T-helper 22 cell (primary cell): ENCODE measurements around the gene VWA1.
"Not testable (repeated sequence)": the region's sequence is repeated elsewhere in the genome, so short reads cannot be mapped to it uniquely, and the experiment has no call there.

Experiments used
- DNase-seq: peaks from one replicate; pipeline ENCODE4 v3.0.0-alpha.2; 2020; ENCODE audit warnings: low read depth

VWA1 gene

GRCh38 chr1:1455934-1456333 lies 20.4 kb downstream of the VWA1 start:
- not testable (repeated sequence) for DNase-seq

DNA sequence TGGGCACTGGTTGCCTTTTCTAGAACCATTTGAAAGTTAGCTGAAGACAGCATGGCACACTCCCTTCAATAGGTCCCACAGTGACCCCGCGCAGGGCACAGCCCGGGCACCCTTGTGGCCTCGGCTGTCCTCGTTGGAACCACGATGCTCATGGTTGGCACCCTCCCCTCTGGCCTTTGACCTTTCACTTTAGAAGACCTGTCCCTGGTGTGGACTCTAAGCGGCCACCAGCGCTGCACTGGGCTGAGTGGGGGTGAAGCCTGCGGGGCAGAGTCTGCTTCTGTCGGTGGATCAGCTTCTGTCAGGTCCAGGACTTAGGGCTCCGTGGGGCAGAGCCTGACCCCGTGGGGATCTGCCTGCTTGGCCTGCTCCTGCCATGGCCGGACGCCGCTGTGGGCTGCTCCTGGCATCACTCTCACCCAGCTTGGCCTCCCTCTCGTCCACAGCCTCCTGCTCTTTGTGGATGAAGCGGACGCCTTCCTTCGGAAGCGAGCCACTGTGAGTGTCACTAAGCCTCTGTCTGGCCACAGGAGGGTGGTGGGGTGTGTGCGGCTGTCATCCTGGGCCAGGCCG lies 21.3 kb downstream of the VWA1 start:
- DNase-seq = not testable (repeated sequence)

GRCh38 chr1:1459156-1459555 lies 23.7 kb downstream of the VWA1 start:
- DNase-seq = not testable (repeated sequence)

- not testable (repeated sequence) for DNase-seq
Measured at GRCh38 chr1:1459711-1460110, 24.2 kb downstream of the VWA1 start.

DNA sequence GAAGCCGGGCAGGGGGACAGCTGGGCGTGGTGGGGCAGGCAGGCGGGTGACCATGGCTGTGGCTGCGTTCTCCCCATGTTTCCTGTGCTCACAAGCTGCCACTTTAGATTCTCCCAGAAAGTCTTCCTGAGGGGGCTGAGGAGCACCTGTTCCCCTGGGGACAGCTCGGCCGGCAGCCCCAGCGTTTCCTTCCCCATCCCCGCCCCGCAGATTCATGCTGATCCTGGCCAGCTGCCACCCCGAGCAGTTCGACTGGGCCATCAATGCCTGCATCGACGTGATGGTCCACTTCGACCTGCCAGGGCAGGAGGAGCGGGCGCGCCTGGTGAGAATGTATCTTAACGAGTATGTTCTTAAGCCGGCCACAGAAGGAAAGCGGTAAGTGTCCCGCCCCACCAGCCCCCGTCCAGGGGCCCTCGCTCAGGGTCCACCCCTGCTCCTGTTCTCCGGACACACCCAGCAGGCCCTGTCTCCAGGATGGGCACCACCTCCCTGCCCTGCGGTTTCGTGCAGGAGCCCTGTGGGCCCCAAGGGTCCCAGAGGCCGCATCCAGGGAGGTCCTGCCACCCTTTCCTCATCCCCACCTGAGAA lies 25.1 kb downstream of the VWA1 start:
- DNase-seq = no peak

DNA sequence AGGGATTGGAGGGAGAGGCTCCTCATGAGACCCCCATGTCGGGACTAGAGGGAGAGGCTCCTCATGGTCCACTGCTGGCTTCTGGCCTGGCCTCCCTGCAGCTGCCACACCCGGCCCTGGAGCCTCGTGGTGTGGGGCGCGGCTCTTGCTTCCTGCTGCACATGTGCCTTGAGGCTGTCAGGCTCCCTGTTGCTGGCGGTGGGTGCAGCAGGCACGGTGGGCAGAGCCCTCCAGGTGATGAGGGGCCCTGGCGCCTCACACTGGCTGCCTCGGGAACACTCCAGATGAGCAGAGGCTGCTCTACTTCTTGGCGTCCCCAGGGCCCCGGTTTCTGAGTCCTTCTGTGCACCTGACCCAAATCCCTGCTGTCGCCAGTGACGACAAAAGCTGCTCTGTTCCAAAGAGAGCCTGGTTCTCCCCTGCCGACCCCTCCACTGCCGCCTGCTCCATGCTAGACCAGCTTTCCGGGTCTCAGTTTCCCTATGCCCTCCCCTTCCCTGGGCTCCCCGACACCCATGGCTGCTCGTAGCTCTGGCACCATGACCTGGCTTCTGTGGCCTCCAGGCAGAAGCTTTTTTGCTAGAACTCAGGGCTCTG lies 26.3 kb downstream of the VWA1 start:
- no peak for DNase-seq

GRCh38 chr1:1462318-1462966 lies 27.0 kb downstream of the VWA1 start:
- DNase-seq = no peak

GRCh38 chr1:1463312-1463711 lies 27.8 kb downstream of the VWA1 start:
- DNase-seq = no peak

DNA sequence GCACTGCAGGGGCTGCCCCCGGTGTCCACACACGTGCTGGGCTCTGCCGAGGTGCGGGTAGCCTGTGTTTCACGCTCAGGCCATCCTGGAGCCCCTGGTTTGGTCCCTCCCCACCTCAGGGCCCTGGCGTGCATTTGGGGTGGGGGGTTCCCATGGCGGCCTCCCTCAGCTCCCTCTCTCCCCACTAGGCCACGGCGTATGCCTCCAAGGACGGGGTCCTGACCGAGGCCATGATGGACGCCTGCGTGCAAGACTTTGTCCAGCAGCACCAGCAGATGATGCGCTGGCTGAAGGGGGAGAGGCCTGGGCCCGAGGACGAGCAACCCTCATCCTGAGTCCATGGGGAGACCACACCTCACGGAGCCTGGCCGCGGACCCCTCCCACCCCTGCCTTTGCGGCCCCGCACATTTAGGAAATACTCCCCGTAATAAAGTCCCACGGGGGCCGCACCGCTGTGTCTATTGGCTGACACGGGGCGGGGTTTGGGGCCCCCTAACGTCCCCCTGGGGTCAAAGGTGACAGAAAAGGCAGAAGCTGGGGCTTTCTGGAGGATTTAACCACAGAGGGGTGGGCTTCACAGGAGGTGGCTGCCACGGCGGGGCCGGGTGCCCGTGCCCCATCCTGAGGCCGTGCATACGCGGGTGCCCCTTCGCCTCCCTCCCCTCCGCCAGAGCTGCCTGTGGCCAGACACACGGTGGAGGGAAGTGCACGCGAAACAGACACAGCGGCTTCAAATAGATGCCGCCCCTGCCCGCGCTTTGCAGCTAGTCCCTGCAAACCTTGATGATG lies 32.9 kb downstream of the VWA1 start:
- DNase-seq = not testable (repeated sequence)

DNA sequence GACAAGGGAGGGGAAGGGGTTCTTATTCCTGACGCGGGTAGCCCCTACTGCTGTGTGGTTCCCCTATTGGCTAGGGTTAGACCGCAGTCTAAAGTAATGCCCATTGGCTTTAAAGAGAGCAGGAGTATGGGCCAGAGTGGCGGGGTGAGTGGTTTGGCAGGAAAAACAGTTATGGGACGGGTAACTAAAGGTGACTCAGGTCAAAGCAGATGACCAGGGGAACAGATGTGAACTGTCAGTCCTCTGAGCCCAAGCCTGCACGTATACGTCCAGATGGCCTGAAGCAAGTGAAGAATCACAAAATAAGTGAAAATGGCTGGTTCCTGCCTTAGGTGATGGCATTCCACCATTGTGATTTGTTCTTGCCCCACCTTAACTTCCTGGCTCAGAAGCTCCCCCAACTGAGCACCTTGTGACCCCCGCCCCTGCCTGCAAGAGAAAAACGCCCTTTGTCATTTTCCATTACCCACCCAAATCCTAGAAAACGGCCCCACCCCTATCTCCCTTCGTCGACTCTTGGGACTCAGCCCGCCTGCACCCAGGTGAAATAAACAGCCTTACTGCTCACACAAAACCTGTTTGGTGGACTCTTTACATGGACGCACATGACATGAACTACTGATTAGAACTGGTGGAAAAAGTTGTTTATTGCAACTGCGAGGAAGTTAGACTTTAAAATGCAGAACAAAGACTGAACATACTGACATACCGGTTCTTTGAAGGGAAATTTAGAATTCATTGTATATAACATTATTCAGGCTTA lies 35.3 kb downstream of the VWA1 start:
- no peak for DNase-seq

DNA sequence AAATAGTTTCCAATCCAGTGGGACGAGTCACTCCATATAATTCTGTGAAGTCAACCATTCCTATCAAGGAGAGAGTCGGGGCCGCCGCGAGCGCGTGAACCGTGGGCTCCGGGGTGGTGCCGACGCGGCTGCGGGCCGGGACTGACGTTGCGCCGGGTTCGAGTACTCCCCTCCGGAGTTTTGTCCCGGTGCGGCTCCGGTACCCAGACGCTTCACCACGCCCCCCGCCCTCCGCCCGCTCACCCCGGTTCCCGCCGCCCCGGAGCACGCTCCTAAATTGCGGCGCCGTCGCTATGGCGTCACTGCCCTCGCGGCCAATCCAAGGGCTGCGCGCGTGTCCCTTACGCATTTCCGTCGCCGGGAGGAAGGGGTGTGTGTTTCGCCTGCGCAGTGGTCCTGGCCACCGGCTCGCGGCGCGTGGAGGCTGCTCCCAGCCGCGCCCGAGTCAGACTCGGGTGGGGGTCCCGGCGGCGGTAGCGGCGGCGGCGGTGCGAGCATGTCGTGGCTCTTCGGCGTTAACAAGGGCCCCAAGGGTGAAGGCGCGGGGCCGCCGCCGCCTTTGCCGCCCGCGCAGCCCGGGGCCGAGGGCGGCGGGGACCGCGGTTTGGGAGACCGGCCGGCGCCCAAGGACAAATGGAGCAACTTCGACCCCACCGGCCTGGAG lies 36.0 kb downstream of the VWA1 start, which contains the start of gene ATAD3B:
Gene ATAD3B, plus strand, starts transcription at position 377 of the 664 bp plus-strand sequence. Its CDS starts 120 bp downstream, at position 497.
- DNase-seq = peak; percentile 87

GRCh38 chr1:1472053-1472876 lies 36.8 kb downstream of the VWA1 start:
- not testable (repeated sequence) for DNase-seq

DNA sequence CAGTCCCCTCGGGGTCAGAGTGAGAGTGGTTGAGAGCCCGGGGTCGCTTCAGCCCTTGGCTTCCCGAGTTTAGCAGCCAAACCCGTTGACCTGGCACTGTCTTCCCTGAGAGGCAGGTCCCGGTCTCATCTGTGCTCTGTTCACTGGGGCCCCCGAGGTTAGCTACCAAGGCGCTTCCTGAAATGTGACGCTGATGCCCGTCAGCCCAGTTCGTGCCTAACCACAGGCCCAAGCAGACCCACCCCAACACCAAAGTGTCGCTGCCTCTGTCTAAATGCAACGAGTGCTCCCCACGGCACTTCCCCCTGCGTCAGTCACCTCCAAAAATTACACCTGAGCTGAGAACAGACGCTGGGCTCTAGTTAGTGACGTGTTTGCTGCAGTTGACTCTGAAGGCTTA lies 40.5 kb downstream of the VWA1 start:
- DNase-seq = not testable (repeated sequence)

GRCh38 chr1:1477206-1477605 lies 41.7 kb downstream of the VWA1 start:
- no peak for DNase-seq

DNA sequence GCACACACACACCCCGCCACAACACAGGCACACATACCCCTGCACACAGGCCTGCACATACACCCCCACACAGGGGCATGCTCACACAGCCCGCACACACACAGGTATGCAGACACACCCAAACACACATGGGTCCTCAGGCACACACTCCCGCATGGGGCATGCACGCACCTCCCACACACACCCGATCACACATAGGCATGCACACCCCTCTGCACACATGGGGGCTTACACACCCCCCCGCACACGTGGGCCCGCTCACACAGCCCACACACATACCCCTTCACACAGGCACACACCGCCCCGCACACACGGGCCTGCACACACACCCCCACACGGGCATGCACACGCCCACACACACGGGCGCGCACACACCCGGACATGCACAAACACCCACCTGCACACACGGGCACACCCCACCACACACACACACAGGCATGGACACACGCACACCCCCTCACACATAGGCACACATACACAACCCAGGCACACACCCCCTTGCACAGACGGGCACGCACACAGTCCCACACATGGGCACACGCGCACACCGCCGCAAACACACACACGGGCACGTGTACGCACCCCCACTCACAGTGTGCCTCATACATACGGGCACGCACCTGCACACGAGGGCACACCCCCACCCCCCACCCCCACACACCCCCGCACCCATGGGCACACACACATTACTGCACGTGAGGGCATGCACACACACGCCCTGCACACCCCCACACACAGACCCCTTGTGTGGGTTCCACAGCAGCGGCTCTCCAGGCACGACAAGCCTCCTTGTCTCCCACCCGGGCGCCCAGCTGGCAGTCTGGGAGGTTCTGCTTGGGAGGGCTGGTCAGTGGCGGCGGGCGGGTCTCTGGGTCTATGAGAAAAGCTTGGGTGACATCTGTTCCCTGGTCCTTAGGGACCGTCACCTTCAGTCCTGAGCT lies 44.3 kb downstream of the VWA1 start:
- no peak for DNase-seq

GRCh38 chr1:1480488-1480867 lies 45.0 kb downstream of the VWA1 start:
- DNase-seq = not testable (repeated sequence)

DNA sequence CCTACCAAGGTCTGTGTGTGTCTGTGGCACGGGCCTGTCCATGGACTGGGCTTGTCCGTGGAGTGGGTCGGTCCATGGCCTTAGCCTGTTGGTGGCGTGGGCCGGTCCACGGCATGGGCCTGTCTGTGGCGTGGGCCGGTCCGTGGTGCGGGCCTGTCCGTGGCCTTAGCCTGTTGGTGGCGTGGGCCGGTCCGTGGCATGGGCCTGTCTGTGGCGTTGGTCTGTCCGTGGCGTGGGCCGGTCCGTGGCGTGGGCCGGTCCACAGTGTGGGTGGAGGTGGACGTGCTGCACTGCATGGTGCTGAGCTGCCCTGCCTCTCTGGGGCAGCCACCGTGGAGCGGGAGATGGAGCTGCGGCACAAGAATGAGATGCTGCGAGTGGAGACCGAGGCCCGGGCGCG lies 46.3 kb downstream of the VWA1 start:
- DNase-seq = not testable (repeated sequence)

GRCh38 chr1:1482856-1483255 lies 47.4 kb downstream of the VWA1 start:
- DNase-seq = no peak

DNA sequence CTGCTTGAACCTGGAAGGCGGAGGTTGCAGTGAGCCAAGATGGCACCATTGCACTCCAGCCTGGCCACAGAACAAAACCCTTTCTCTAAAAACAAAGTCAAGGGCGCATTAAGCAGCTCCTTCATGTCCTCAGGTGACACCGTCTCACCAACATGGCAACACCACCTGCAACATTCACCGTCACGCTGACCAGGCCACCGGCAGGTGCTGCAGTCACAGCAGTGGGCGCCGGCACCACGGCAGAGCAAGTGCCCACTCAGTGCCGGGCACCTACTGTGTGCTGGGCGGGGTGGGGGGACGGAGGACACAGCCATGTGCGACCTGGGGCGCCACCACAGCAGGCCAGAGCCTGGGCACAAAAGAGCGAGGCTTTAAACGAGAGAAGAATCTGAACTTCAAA lies 48.2 kb downstream of the VWA1 start:
- DNase-seq = no peak
